ENCODE measurements around the gene PSMB10.

GRCh38 chr16:67893743-67894399, 42.8 kb downstream of the PSMB10 start:
- TF ChIP-seq POLR2AphosphoS5 (IDR thresholded peaks at IDR 0.05) = no peak
- TF ChIP-seq, protein P1, sequence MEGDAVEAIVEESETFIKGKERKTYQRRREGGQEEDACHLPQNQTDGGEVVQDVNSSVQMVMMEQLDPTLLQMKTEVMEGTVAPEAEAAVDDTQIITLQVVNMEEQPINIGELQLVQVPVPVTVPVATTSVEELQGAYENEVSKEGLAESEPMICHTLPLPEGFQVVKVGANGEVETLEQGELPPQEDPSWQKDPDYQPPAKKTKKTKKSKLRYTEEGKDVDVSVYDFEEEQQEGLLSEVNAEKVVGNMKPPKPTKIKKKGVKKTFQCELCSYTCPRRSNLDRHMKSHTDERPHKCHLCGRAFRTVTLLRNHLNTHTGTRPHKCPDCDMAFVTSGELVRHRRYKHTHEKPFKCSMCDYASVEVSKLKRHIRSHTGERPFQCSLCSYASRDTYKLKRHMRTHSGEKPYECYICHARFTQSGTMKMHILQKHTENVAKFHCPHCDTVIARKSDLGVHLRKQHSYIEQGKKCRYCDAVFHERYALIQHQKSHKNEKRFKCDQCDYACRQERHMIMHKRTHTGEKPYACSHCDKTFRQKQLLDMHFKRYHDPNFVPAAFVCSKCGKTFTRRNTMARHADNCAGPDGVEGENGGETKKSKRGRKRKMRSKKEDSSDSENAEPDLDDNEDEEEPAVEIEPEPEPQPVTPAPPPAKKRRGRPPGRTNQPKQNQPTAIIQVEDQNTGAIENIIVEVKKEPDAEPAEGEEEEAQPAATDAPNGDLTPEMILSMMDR (IDR thresholded peaks at IDR 0.05) = no peak
- TF ChIP-seq POLR2A (IDR thresholded peaks at IDR 0.05) = no peak
- no peak for TF ChIP-seq EP300 (IDR thresholded peaks at IDR 0.05)

Measured in upper lobe of left lung (tissue), 4 donors.